Upper lobe of left lung (tissue), 4 donors: Measurements from ENCODE around the gene ATG4B.

Experiments used
- CTCF ChIP-seq, 6 experiments: fragments of 450-650 bp in 4 of 6; fragments of 200-600 bp in 2 of 6; sonication (generic) in 2 of 6; IDR thresholded peaks; one replicate each; pipeline ENCODE4 v1.5.1; 2016 to 2019; ENCODE audit warnings: antibody characterized with exemption in 6 of 6
- POLR2A ChIP-seq, 4 donors: fragments of 450-650 bp; IDR thresholded peaks; one replicate each; pipeline ENCODE4 v1.5.1; 2016 to 2017; ENCODE audit warnings: antibody characterized with exemption in 4 of 4, mild to moderate bottlenecking in 2 of 4
- POLR2AphosphoS5 ChIP-seq, 2 donors: sonication (generic); formaldehyde crosslinking; IDR thresholded peaks; one replicate each; pipeline ENCODE4 v1.5.1; 2017; ENCODE audit warnings: antibody characterized with exemption in 2 of 2

DNA sequence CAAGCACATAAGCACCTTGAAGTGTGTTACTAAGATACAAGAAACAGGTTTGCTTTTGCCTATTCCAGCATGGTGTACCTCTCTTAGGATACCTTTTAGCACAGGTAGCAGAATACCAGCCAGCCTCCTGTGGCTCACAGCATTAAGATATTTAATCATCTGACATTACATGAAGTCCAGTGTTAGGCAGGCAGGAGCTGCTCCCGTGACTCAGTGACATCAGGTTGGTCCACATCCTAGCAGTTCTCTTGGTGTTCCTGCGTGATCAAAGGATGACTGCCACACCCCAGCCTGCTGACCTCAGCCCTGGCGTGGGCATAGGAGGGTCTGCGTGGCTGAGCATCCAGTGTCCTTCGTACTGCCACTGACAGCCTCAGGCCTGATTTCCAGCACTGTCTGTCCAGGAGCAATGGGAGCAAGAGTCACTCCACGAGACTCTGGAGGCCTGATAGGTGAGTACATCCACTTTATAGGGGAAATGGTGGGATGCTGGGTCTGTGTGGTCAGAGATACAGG is 52.8 kb downstream of the ATG4B start:
- TF ChIP-seq CTCF (IDR thresholded peaks at IDR 0.05) (no peak), POLR2AphosphoS5 (IDR thresholded peaks at IDR 0.05) (no peak), POLR2A (IDR thresholded peaks at IDR 0.05) (no peak)
